ENCODE data around the gene NANP. TPM values are rescaled to one million over a fixed set of nuclear protein-coding genes. Genes with fewer than 3 reads are reported as not detected.
A peak's percentile ranks its signal among the peaks of the same experiment; 100 is the strongest.

NANP gene
- total and polyA plus RNA-seq, 9 of the 15 experiments (the other 6 are each of a cell fraction or from before 2014, with no cell fraction given) = 5.4 to 8.4 (median 6.9) TPM

GRCh38 chr20:25623736-25624499 is at the start of gene NANP (continued):
- TF ChIP-seq, protein P1, sequence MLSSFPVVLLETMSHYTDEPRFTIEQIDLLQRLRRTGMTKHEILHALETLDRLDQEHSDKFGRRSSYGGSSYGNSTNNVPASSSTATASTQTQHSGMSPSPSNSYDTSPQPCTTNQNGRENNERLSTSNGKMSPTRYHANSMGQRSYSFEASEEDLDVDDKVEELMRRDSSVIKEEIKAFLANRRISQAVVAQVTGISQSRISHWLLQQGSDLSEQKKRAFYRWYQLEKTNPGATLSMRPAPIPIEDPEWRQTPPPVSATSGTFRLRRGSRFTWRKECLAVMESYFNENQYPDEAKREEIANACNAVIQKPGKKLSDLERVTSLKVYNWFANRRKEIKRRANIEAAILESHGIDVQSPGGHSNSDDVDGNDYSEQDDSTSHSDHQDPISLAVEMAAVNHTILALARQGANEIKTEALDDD (IDR thresholded peaks at IDR 0.05) = no peak
- TF ChIP-seq, protein P2, sequence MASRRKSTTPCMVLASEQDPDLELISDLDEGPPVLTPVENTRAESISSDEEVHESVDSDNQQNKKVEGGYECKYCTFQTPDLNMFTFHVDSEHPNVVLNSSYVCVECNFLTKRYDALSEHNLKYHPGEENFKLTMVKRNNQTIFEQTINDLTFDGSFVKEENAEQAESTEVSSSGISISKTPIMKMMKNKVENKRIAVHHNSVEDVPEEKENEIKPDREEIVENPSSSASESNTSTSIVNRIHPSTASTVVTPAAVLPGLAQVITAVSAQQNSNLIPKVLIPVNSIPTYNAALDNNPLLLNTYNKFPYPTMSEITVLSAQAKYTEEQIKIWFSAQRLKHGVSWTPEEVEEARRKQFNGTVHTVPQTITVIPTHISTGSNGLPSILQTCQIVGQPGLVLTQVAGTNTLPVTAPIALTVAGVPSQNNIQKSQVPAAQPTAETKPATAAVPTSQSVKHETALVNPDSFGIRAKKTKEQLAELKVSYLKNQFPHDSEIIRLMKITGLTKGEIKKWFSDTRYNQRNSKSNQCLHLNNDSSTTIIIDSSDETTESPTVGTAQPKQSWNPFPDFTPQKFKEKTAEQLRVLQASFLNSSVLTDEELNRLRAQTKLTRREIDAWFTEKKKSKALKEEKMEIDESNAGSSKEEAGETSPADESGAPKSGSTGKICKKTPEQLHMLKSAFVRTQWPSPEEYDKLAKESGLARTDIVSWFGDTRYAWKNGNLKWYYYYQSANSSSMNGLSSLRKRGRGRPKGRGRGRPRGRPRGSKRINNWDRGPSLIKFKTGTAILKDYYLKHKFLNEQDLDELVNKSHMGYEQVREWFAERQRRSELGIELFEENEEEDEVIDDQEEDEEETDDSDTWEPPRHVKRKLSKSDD (conservative IDR thresholded peaks at IDR 0.05; ENCODE audit: low read length) = 0 out of 2 replicates have a peak, but pooled peaks have one; percentile 54
- no peak for TF ChIP-seq HNRNPK (IDR thresholded peaks at IDR 0.05; ENCODE audit: low read depth, low read length, poor library complexity, severe bottlenecking)
- no peak for TF ChIP-seq POLR3G (IDR thresholded peaks at IDR 0.05; ENCODE audit: extremely low read depth, insufficient read length, insufficient replicate concordance)
- no peak for TF ChIP-seq MECOM (CRISPR knock-in tag; IDR thresholded peaks at IDR 0.05)
- TF ChIP-seq SMC3 (conservative IDR thresholded peaks at IDR 0.05; ENCODE audit: insufficient read depth, low read depth, low read length) = no peak
- no peak for TF ChIP-seq HMGN3 (IDR thresholded peaks at IDR 0.05; ENCODE audit: borderline replicate concordance, extremely low read depth, insufficient read length, low read depth, low read length)
- TF ChIP-seq GATAD2B (IDR thresholded peaks at IDR 0.05; ENCODE audit: borderline replicate concordance) = no peak
- TF ChIP-seq, protein P3, sequence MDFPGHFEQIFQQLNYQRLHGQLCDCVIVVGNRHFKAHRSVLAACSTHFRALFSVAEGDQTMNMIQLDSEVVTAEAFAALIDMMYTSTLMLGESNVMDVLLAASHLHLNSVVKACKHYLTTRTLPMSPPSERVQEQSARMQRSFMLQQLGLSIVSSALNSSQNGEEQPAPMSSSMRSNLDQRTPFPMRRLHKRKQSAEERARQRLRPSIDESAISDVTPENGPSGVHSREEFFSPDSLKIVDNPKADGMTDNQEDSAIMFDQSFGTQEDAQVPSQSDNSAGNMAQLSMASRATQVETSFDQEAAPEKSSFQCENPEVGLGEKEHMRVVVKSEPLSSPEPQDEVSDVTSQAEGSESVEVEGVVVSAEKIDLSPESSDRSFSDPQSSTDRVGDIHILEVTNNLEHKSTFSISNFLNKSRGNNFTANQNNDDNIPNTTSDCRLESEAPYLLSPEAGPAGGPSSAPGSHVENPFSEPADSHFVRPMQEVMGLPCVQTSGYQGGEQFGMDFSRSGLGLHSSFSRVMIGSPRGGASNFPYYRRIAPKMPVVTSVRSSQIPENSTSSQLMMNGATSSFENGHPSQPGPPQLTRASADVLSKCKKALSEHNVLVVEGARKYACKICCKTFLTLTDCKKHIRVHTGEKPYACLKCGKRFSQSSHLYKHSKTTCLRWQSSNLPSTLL (IDR thresholded peaks at IDR 0.05) = no peak
- no peak for TF ChIP-seq GMEB1 (CRISPR knock-in tag; IDR thresholded peaks at IDR 0.05)
- no peak for TF ChIP-seq BCLAF1 (IDR thresholded peaks at IDR 0.05; ENCODE audit: borderline replicate concordance in 1 of 2, control insufficient read depth in 1 of 2, low read depth in 2 of 2, low read length in 1 of 2)
- no peak for TF ChIP-seq ZNF444 (CRISPR knock-in tag; IDR thresholded peaks at IDR 0.05)
- no peak for TF ChIP-seq CBX8 (IDR thresholded peaks at IDR 0.05; ENCODE audit: borderline replicate concordance, extremely low read depth, low read depth, low read length, poor library complexity, severe bottlenecking)
